NCI-H2196 (cell line): Measurements from ENCODE around the gene GMDS.

Experiments
- DNase-seq: peaks from one replicate; lab custom pipeline; 2025; ENCODE audit not compliant: unreplicated experiment; lab: John Stamatoyannopoulos, UW

GMDS gene

GRCh38 chr6:1636971-1637871 is 608.2 kb downstream of the GMDS start:
- DNase-seq, result peak; percentile 70

GRCh38 chr6:1636272-1636825 is 609.1 kb downstream of the GMDS start:
- DNase-seq, result no peak

GRCh38 chr6:1635305-1636010 is 609.9 kb downstream of the GMDS start:
- DNase-seq, result no peak

GRCh38 chr6:1634081-1634480 is 611.3 kb downstream of the GMDS start:
- no peak for DNase-seq

GRCh38 chr6:1633366-1634021 is 611.9 kb downstream of the GMDS start:
- no peak for DNase-seq

GRCh38 chr6:1631251-1631650 is 614.2 kb downstream of the GMDS start:
- DNase-seq, result no peak

- no peak for DNase-seq
These were observed 614.6 kb downstream of the GMDS start for GRCh38 chr6:1630771-1631217.

- no peak for DNase-seq
These were observed 615.1 kb downstream of the GMDS start for GRCh38 chr6:1630212-1630770.

- DNase-seq, result no peak
These were observed 616.1 kb downstream of the GMDS start for GRCh38 chr6:1629316-1629715.

- no peak for DNase-seq
These were observed 617.4 kb downstream of the GMDS start for GRCh38 chr6:1627827-1628560.

- no peak for DNase-seq
These were observed 618.9 kb downstream of the GMDS start for GRCh38 chr6:1626481-1626880.

- DNase-seq, result no peak
These were observed 619.5 kb downstream of the GMDS start for GRCh38 chr6:1625794-1626435.

- no peak for DNase-seq
These were observed 620.3 kb downstream of the GMDS start for GRCh38 chr6:1624851-1625781.

GRCh38 chr6:1624058-1624850 is 621.2 kb downstream of the GMDS start:
- DNase-seq, result no peak

GRCh38 chr6:1623769-1624057 is 621.7 kb downstream of the GMDS start:
- no peak for DNase-seq

- DNase-seq, result no peak
These were observed 622.3 kb downstream of the GMDS start for GRCh38 chr6:1622851-1623768.

- no peak for DNase-seq
These were observed 623.1 kb downstream of the GMDS start for GRCh38 chr6:1622220-1622850.
